Gastrocnemius medialis (tissue), 4 donors: ENCODE results near the gene SH3PXD2B. TPM values are rescaled to one million over a fixed set of nuclear protein-coding genes. Genes with fewer than 3 reads are reported as not detected.

Source experiments
- ATAC-seq, 2 donors: fragments of 150-250 bp; one replicate each; pipeline ENCODE4 v1.9.1; 2016
- DNase-seq, 2 donors: peaks; one replicate each; pipeline ENCODE4 v3.0.0-alpha.2; 2019
- H3K27ac ChIP-seq, 4 donors: fragments of 200-600 bp; sonication (generic); 1 replicate in 1 of 4; 2 replicates in 3 of 4; pipeline ENCODE4 v1.5.1; 2016 to 2018; ENCODE audit warnings: mild to moderate bottlenecking in 2 of 4, moderate library complexity in 1 of 4
- H3K27me3 ChIP-seq, 3 donors: fragments of 200-600 bp; sonication (generic) in 2 of 3; 1 replicate in 1 of 3; 2 replicates in 2 of 3; pipeline versions ENCODE4 v1.5.1 to v1.6.0; 2016 to 2019; ENCODE audit warnings: mild to moderate bottlenecking in 1 of 3, moderate library complexity in 1 of 3
- H3K36me3 ChIP-seq, 2 donors: fragments of 200-600 bp; sonication (generic) in 1 of 2; one replicate each; pipeline ENCODE4 v1.5.1; 2017 to 2018
- H3K4me1 ChIP-seq, 2 donors: fragments of 200-600 bp; sonication (generic) in 1 of 2; one replicate each; pipeline ENCODE4 v1.5.1; 2016 to 2017; ENCODE audit warnings: mild to moderate bottlenecking in 2 of 2
- H3K4me3 ChIP-seq, 4 donors: fragments of 200-600 bp; sonication (generic) in 3 of 4; 1 replicate in 1 of 4; 2 replicates in 3 of 4; pipeline ENCODE4 v1.5.1; 2016 to 2019; ENCODE audit warnings: mild to moderate bottlenecking in 2 of 4
- H3K9me3 ChIP-seq, 3 donors: fragments of 200-600 bp; sonication (generic) in 2 of 3; 1 replicate in 1 of 3; 2 replicates in 2 of 3; pipeline ENCODE4 v1.5.1; 2016 to 2019
- POLR2A ChIP-seq, 2 donors: fragments of 450-650 bp; IDR thresholded peaks; one replicate each; pipeline ENCODE4 v1.6.1; 2017; ENCODE audit warnings: antibody characterized with exemption in 2 of 2, mild to moderate bottlenecking in 2 of 2, moderate library complexity in 2 of 2
- in situ Hi-C, 4 donors: fragments of 200-750 bp; cut with MboI; loops; one replicate each; pipeline versions ENCODE4 v1.15.0 to v1.8.0; 2017; ENCODE audit warnings: low sequenced_read_pairs in 4 of 4
- intact Hi-C: fragments of 100-400 bp; cut with DNase I; formaldehyde crosslinking; loops from one replicate; pipeline ENCODE4 v1.15.1; 2023; ENCODE audit warnings: low total_unique reads
- total RNA-seq, 4 donors: library from RNA; depleted of rRNA; stranded (reverse); fragments of >200 nt; gene quantifications; one replicate each; pipeline versions ENCODE4 v1.1.0 to v1.2.3, GENCODE V29; 2016
- TF ChIP-seq, protein P1 (sequence below), 5 experiments: fragments of 450-650 bp in 3 of 5; fragments of 200-600 bp in 2 of 5; sonication (generic) in 2 of 5; IDR thresholded peaks in 4 of 5; conservative IDR thresholded peaks in 1 of 5; 1 replicate in 4 of 5; 2 replicates in 1 of 5; pipeline ENCODE4 v1.5.1; 2016 to 2019; ENCODE audit warnings: antibody characterized with exemption in 5 of 5, mild to moderate bottlenecking in 3 of 5, moderate library complexity in 3 of 5

SH3PXD2B gene
- total RNA-seq, 4 donors from 2014 or later, result 2.7 to 10.2 (median 4.2) TPM

GRCh38 chr5:172276214-172276613, 178.1 kb downstream of the SH3PXD2B start:
- Histone ChIP-seq H3K4me3 (no peak overlapping the region), H3K27ac (no peak overlapping the region), H3K27me3 (no peaks in the 10 kb centered on the region), H3K36me3 (no peaks in the 10 kb centered on the region), H3K9me3 (no peaks in the 10 kb centered on the region), H3K4me1 (peaks cover 0 to 12% of the 10 kb centered on the region in 2 donors)
- in situ Hi-C loops (loop anchor here in 2 of 4 donors (25.0 kb wide), 2 partner anchors 89 to 364 kb away; partner anchors contain the start of genes EFCAB9 (in 1 of the 2) and STK10 (in 1 of the 2)), intact Hi-C loops (no loop called here)
- no peak for ATAC-seq
- no peak for TF ChIP-seq POLR2A (IDR thresholded peaks at IDR 0.05)
- TF ChIP-seq, protein P1, sequence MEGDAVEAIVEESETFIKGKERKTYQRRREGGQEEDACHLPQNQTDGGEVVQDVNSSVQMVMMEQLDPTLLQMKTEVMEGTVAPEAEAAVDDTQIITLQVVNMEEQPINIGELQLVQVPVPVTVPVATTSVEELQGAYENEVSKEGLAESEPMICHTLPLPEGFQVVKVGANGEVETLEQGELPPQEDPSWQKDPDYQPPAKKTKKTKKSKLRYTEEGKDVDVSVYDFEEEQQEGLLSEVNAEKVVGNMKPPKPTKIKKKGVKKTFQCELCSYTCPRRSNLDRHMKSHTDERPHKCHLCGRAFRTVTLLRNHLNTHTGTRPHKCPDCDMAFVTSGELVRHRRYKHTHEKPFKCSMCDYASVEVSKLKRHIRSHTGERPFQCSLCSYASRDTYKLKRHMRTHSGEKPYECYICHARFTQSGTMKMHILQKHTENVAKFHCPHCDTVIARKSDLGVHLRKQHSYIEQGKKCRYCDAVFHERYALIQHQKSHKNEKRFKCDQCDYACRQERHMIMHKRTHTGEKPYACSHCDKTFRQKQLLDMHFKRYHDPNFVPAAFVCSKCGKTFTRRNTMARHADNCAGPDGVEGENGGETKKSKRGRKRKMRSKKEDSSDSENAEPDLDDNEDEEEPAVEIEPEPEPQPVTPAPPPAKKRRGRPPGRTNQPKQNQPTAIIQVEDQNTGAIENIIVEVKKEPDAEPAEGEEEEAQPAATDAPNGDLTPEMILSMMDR (IDR thresholded peaks at IDR 0.05 in 4 of 5, conservative IDR thresholded peaks at IDR 0.05 in 1 of 5), result no peak
- DNase-seq, result no peak

Other genes with a start within 250 kb of the SH3PXD2B start
- gene UBTD2, start 170.8 kb downstream of the SH3PXD2B start, total RNA-seq, result 10 to 100 TPM in 1 of 4 donors, 1 to 10 TPM in 3; 6.0 to 11.4 (median 9.8) TPM
- gene NEURL1B, start 186.7 kb upstream of the SH3PXD2B start, total RNA-seq, result 10 to 100 TPM in 3 of 4 donors, 1 to 10 TPM in 1; 8.7 to 18.8 (median 15.1) TPM